ENCODE data around the gene PRIM1.

DNA sequence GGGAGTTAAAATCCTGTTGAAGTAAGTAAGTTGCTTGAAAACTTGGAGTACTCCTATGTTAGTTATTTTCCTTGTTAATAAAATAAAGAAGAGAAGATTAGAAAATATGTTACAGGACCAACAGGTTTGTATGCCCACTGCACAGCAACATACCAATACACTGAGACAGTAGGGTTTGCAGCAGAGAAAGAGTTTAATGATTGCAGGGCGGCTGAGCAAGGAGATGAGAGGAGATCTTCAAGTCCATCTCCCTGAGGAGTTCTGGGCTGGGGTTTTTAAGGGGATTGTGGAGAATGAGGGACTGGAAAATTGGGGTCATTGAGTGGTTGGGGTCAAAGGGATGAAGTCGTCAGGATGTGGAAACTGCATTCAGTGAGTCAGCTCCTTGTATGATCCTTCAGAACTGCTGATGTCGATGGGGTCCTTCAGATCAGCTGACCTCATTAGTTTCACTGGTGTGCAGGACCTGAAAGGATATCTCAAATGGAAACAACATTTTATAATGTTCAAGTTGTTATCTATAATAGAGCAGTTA lies 6.7 kb upstream of the PRIM1 start:
- TF ChIP-seq RARB (CRISPR knock-in tag; IDR thresholded peaks at IDR 0.05): no peak
- no peak for TF ChIP-seq ZC3H10 (CRISPR knock-in tag; IDR thresholded peaks at IDR 0.05)
- no peak for TF ChIP-seq GLIS3 (CRISPR knock-in tag; IDR thresholded peaks at IDR 0.05)
- no peak for TF ChIP-seq PATZ1 (CRISPR knock-in tag; IDR thresholded peaks at IDR 0.05; ENCODE audit: borderline replicate concordance)
- no peak for TF ChIP-seq ARNTL (CRISPR knock-in tag; IDR thresholded peaks at IDR 0.05; ENCODE audit: borderline replicate concordance, low read depth)
- TF ChIP-seq, protein P1, sequence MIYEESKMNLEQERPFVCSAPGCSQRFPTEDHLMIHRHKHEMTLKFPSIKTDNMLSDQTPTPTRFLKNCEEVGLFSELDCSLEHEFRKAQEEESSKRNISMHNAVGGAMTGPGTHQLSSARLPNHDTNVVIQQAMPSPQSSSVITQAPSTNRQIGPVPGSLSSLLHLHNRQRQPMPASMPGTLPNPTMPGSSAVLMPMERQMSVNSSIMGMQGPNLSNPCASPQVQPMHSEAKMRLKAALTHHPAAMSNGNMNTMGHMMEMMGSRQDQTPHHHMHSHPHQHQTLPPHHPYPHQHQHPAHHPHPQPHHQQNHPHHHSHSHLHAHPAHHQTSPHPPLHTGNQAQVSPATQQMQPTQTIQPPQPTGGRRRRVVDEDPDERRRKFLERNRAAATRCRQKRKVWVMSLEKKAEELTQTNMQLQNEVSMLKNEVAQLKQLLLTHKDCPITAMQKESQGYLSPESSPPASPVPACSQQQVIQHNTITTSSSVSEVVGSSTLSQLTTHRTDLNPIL (CRISPR knock-in tag; IDR thresholded peaks at IDR 0.05; ENCODE audit: low read depth): no peak
- TF ChIP-seq ESRRG (CRISPR knock-in tag; IDR thresholded peaks at IDR 0.05): no peak
- TF ChIP-seq, protein P2, sequence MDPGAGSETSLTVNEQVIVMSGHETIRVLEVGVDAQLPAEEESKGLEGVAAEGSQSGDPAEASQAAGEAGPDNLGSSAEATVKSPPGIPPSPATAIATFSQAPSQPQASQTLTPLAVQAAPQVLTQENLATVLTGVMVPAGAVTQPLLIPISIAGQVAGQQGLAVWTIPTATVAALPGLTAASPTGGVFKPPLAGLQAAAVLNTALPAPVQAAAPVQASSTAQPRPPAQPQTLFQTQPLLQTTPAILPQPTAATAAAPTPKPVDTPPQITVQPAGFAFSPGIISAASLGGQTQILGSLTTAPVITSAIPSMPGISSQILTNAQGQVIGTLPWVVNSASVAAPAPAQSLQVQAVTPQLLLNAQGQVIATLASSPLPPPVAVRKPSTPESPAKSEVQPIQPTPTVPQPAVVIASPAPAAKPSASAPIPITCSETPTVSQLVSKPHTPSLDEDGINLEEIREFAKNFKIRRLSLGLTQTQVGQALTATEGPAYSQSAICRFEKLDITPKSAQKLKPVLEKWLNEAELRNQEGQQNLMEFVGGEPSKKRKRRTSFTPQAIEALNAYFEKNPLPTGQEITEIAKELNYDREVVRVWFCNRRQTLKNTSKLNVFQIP (CRISPR knock-in tag; IDR thresholded peaks at IDR 0.05; ENCODE audit: borderline replicate concordance, low read depth): no peak
